Stimulated activated CD8-positive, alpha-beta memory T cell treated with anti-CD3 and anti-CD28 coated beads, Interleukin-4, amount 100 ng/mL, for 24 hours (primary cell): ENCODE data around the gene MEAK7.

Experiments
- DNase-seq: peaks from one replicate; pipeline ENCODE4 v3.0.0-alpha.2; 2020; ENCODE audit warnings: low read depth

The MEAK7 gene

DNA sequence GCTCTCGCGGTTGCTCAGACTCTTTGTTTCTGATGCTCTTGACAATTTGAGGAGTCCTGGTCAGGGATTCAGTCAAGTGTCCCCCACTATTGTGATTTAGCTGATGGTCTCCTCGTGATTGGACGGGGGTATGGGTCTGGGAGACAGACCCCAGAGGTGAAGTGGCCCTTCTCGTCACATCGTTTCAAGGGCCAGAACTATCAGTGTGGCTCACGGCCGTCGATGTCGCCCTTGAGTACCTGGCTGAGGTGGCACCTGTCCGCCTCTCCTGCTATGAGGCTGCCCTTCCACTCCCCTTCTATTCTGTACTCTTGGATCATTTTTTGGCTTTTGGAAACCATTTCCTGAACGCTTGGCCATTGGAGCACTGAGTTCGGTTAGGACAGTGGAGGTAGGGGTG, 7.4 kb upstream of the MEAK7 start:
- no peak for DNase-seq

GRCh38 chr16:84511180-84511800, 6.8 kb upstream of the MEAK7 start:
- DNase-seq, result peak; percentile 69

- DNase-seq, result no peak
Measured at GRCh38 chr16:84509032-84509950, 4.8 kb upstream of the MEAK7 start.

DNA sequence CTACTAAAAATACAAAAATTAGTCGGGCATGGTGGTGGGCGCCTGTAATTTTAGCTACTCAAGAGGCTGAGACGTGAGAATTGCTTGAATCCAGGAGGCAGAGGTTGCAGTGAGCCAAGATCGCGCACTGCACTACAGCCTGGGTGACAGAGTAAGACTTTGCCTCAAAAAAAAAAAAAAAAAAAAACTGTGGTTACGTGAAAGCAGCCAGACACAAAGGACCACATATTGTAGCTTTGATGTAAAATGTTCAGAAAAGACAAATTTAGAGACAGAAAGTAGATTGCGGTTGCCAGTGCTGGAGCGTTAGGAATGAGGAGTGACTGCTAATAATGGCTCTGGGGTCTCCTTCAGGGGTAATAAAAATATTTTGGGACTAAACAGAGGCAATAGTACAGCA, 4.0 kb upstream of the MEAK7 start:
- DNase-seq, result no peak

- DNase-seq, result no peak
Measured at GRCh38 chr16:84507011-84507982, 2.8 kb upstream of the MEAK7 start.

- no peak for DNase-seq
Measured at GRCh38 chr16:84505249-84506187, 1.1 kb upstream of the MEAK7 start.

DNA sequence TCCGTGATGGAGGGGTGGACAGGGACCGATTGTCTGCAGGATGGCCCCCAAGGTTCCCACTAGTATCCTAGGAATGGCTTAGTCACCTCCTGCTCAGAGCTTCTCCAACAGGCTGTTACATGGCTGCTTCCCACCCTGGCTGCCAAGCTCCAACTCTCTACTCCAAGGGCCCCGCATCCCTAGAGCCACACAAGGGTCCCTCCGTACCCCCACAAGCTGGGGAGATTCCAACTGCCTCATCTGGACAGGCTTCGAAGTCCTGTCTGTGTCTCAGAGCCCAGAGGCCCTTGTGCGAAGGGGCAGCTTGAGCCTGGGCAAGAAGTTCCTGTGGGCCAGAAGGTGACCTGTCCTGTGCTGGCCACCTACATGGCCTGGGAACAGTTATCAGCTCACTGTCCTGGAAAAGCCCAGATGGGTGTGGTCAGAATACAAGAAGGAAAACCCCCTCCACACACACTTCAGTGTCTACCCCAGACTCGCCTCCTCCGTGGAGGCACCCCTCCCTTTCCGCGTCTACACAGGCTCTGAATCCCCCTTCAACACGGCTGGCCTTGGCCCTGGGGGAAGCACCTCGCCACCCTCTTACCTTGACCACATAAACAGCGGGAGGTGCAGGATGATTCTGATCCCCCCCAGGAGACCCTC, 586 bp downstream of the MEAK7 start:
- DNase-seq, result no peak

GRCh38 chr16:84502581-84502980, 1.9 kb downstream of the MEAK7 start:
- DNase-seq, result no peak

- DNase-seq, result no peak
Measured at GRCh38 chr16:84502075-84502474, 2.4 kb downstream of the MEAK7 start.

DNA sequence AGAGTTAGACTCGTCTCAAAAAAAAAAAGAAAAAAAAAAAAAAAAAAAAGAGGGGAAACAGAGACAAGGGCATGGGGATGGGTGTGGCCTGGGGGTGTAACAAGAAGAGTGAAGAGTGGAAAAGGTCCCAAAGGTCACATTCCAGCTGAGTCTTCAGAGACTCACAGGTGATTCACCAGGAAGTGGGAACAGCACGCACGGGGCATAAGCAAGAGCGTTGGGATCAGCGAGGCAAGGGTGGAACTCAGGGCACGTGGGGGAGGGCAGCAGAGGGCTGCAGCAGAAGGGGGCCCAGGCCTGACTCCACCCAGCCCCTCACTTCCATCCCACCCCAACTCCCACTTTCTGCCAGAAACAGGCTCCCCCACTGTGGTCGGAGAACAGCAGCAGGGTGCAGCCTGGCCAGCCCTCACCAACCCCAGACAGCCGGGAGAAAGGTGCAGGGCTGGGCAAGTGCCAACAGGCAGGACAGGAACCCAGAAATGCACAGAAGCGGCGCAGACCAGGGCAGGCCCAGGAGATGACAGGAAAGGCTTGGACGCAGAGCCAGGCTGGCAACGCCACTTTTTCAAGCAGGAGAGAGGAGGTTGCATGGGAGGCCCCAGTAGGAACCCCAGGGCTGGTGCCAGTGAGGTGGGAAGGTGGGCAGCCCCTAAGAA, 3.3 kb downstream of the MEAK7 start:
- DNase-seq, result no peak

- no peak for DNase-seq
Measured at GRCh38 chr16:84500531-84500930, 3.9 kb downstream of the MEAK7 start.

DNA sequence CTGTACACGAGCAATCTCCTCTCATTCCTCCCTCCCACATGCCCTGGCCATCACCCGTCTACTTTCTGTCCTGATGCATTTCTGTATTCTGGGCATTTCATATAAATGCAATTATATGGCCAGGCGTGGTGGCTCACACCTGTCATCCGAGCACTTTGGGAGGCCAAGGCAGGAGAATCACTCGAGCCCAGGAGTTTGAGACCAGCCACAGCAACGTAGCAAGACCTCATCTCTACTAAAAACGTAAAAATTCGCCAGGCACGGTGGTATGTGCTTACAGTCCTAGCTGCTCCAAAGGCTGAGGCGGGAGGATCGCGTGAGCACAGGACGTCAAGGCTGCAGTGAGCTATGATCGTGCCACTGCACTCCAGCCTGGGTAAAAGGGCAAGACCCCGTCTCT, 4.8 kb downstream of the MEAK7 start:
- DNase-seq, result no peak

DNA sequence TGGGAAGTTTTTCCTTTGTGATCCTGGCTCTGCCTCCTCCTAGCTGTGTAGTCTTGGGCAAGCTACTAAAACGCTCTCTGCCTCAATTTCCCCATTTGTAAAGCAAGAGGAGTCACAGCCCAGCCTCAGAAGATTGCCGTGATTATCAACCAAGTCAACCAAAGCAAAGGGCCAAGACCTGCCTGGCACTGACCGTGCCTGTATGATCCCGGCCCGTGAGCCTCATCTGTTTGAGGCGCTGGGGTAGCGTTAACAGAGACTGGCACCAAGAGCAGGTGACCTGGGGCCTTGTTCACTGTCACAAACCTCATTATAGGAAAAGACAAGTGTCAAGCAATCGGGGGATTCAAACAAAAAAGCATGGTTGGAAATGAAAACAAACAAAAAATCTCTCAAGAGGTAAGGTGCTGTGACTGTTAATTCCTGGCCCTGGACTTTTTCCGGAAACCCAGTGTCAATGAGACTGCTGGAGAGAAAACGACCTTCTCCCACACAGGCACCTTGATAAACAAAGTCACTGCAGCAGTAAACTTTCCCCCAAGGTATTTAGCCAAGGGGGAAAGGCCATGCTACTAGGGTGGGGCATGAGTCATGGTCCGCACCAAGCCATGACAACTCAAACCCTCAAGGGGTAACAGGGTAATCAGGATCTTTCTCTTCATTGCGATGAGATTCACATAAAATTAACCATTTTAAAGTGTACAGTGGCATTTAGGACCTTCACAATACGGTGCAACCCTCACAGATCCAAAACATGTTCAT, 5.4 kb downstream of the MEAK7 start:
- no peak for DNase-seq

DNA sequence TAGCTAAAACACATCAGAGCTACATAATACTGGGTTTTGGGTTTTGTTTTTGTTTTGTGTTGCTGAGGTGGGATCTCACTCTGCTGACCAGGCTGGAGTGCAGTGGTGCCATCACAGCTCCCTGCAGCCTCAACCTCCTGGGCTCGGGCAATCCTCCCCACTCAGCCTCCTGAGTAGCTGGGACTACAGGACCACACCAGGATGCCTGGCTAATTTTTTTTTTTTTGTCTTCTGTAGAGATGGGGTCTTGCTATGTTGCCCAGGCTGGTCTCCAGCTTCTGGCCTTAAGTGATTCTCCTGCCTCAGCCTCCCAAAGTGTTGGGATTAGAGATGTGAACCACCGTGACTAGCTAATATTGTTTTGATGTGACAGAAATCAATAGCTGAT, 6.2 kb downstream of the MEAK7 start:
- DNase-seq, result no peak

DNA sequence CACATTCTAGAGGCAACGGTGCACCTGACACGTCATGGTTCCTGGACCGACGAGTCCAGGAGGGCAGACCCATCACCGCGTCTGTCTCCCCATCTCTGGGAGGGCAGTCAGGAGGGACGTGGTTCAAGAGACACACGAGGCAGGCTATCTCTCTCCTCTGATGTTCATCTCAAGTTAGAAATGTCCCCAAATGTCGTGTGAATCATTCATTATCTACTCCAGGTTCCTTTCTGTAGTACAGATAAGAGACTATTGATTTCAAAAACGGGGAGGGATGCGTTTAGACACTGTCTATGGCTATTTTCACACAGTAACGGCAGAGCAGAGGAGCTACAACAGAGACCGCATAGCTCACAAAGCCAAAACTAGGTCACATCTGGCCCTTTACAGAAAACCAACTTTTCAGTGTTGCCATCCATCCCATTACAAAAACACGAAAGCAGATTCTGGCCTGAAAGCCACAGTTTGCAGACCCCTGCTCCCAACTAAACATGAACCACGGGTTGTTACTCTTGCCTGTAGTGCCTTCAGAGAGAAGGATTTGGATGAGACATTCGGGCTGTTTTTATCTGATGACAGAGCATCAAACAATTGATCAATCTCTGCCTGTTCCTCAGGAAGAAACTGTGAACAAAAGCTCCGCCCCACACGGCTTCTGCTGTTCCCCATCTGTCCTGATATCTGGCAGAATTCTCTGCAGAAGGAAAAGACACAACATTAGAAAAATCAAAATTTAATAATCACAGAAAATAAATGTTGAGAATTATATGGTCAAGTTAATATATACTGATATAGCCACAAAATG, 6.8 kb downstream of the MEAK7 start:
- no peak for DNase-seq

DNA sequence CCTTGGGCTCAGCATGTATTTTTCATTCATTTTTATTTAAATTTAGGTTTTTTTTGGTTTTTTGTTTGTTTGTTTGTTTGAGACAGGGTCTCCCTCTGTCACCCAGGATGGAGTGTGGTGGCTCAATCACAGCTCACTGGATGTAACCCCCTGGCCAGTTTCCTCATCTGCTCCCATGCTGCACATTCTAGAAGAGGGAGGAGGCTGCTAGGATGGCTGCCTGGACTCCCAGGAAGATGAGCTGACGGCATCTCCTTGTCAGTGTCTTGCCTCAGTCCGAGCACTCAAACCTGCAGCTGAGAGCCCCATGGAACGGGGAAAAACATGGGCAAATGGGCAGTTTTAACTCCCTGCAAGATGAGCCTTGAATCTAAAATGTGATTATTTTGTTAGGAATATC, 7.5 kb downstream of the MEAK7 start:
- DNase-seq, result no peak

DNA sequence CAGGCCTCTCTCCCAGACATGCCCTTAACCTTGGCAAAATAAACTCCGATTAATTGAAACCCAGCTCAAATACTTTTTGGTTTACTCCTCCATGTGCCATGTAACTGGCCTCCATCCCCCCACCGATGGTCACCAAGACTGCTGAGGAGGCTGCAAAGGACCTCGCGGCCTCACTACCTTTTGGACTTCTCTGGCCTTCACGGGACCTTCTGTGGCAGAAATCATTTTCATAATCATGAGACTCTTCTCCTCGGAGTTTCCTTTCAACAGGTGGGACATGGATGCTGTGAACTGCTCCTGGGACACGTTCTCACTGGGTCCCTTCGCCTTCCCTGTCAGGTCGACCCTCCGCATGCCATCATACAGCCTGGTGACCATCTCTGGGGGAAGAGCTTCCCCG, 9.0 kb downstream of the MEAK7 start:
- DNase-seq, result no peak

GRCh38 chr16:84489131-84489530, 15.3 kb downstream of the MEAK7 start:
- DNase-seq, result no peak

GRCh38 chr16:84487358-84487757, 17.1 kb downstream of the MEAK7 start:
- DNase-seq, result no peak
